Mucosa of rectum (tissue), 2 donors: ENCODE data around the gene U2AF1L4.

ENCODE experiments used
- H3K27ac ChIP-seq, 2 donors: one replicate each; pipeline ENCODE4 v1.7.0; 2013; ENCODE audit warnings: inconsistent platforms in 2 of 2, low read depth in 2 of 2, low read length in 2 of 2
- H3K27me3 ChIP-seq, 2 donors: one replicate each; pipeline ENCODE4 v1.7.0; 2013; ENCODE audit warnings: low read length in 2 of 2; ENCODE audit not compliant: control insufficient read depth in 2 of 2, insufficient read depth in 2 of 2
- H3K36me3 ChIP-seq, 2 donors: one replicate each; pipeline ENCODE4 v1.7.0; 2013; ENCODE audit warnings: low read length in 2 of 2; ENCODE audit not compliant: control insufficient read depth in 2 of 2, insufficient read depth in 2 of 2
- H3K4me1 ChIP-seq, 2 donors: one replicate each; pipeline ENCODE4 v1.7.0; 2013; ENCODE audit warnings: low read length in 2 of 2, mild to moderate bottlenecking in 1 of 2; ENCODE audit not compliant: control insufficient read depth in 2 of 2, insufficient read depth in 2 of 2
- H3K4me3 ChIP-seq, 2 donors: one replicate each; pipeline ENCODE4 v1.7.0; 2013; ENCODE audit warnings: low read length in 2 of 2
- H3K9ac ChIP-seq, 2 donors: one replicate each; pipeline ENCODE4 v1.7.0; 2013; ENCODE audit warnings: low read length in 2 of 2, low read depth in 1 of 2, mild to moderate bottlenecking in 1 of 2
- H3K9me3 ChIP-seq, 2 donors: one replicate each; pipeline ENCODE4 v1.7.0; 2013; ENCODE audit warnings: low read length in 2 of 2; ENCODE audit not compliant: control insufficient read depth in 2 of 2
- donor health status: healthy.
- donor health status: Normal muscosa, but diverticular disease.

Gene U2AF1L4

GRCh38 chr19:35745328-35746086 is at the start of gene U2AF1L4, which contains the start of gene PSENEN:
TSS of gene U2AF1L4 (minus strand) at chr19:35745418. CDS start at chr19:35745391, 27 bp downstream.
TSS of gene PSENEN (plus strand) at chr19:35745651. CDS start at chr19:35745931, 280 bp downstream.
- peak within 1 kb of the TSS; percentile 90 to 96 for H3K4me3 ChIP-seq
- H3K27ac ChIP-seq: peak within 1 kb of the TSS; percentile 99 to 100
- H3K4me1 ChIP-seq: peaks cover 27 to 30% of the 10 kb centered on the region in 2 donors
- H3K9ac ChIP-seq: peak within 1 kb of the TSS; percentile 80 to 94
- no peaks in the 10 kb centered on the region for H3K27me3 ChIP-seq
- H3K36me3 ChIP-seq: peaks cover 3 to 4% of the 10 kb centered on the region in 2 donors
- no peaks in the 10 kb centered on the region for H3K9me3 ChIP-seq

GRCh38 chr19:35793381-35794165 is 48.4 kb upstream of the U2AF1L4 start:
- Histone ChIP-seq H3K9ac (no peak overlapping the region), H3K27ac (no peak overlapping the region), H3K36me3 (no peaks in the 10 kb centered on the region), H3K9me3 (no peaks in the 10 kb centered on the region), H3K27me3 (peaks cover 3 to 10% of the 10 kb centered on the region in 2 donors), H3K4me1 (no peaks in the 10 kb centered on the region), H3K4me3 (no peak overlapping the region)

GRCh38 chr19:35792888-35793287 is 47.7 kb upstream of the U2AF1L4 start:
- no peak overlapping the region for H3K27ac ChIP-seq
- H3K36me3 ChIP-seq: no peaks in the 10 kb centered on the region
- no peaks in the 10 kb centered on the region for H3K9me3 ChIP-seq

GRCh38 chr19:35792312-35792711 is 47.1 kb upstream of the U2AF1L4 start:
- H3K4me1 ChIP-seq: no peaks in the 10 kb centered on the region
- H3K27ac ChIP-seq: no peak overlapping the region
- H3K4me3 ChIP-seq: no peak overlapping the region
- no peaks in the 10 kb centered on the region for H3K9me3 ChIP-seq
- no peak overlapping the region for H3K9ac ChIP-seq
- no peaks in the 10 kb centered on the region for H3K36me3 ChIP-seq
- H3K27me3 ChIP-seq: peaks cover 3 to 10% of the 10 kb centered on the region in 2 donors

More at GRCh38 chr19:35792888-35793287, 47.7 kb upstream of the U2AF1L4 start:
- H3K4me1 ChIP-seq: no peaks in the 10 kb centered on the region
- no peak overlapping the region for H3K9ac ChIP-seq
- no peak overlapping the region for H3K4me3 ChIP-seq
- H3K27me3 ChIP-seq: peaks cover 3 to 10% of the 10 kb centered on the region in 2 donors

- H3K27me3 ChIP-seq: peaks cover 3 to 6% of the 10 kb centered on the region in 2 donors
- H3K9ac ChIP-seq: no peak overlapping the region
- no peaks in the 10 kb centered on the region for H3K36me3 ChIP-seq
- H3K4me3 ChIP-seq: no peak overlapping the region
- H3K4me1 ChIP-seq: no peaks in the 10 kb centered on the region
- H3K9me3 ChIP-seq: no peaks in the 10 kb centered on the region
- no peak overlapping the region for H3K27ac ChIP-seq
Observed at GRCh38 chr19:35791814-35792279, 46.6 kb upstream of the U2AF1L4 start.

- Histone ChIP-seq H3K9me3 (no peaks in the 10 kb centered on the region), H3K27me3 (no peaks in the 10 kb centered on the region), H3K4me1 (no peaks in the 10 kb centered on the region), H3K36me3 (no peaks in the 10 kb centered on the region), H3K27ac (no peak overlapping the region), H3K9ac (no peak overlapping the region), H3K4me3 (no peak overlapping the region)
Observed at GRCh38 chr19:35790981-35791813, 46.0 kb upstream of the U2AF1L4 start.

GRCh38 chr19:35789978-35790944 is 45.0 kb upstream of the U2AF1L4 start:
- Histone ChIP-seq H3K4me1 (no peaks in the 10 kb centered on the region), H3K9ac (no peak overlapping the region), H3K36me3 (no peaks in the 10 kb centered on the region), H3K27me3 (no peaks in the 10 kb centered on the region), H3K9me3 (no peaks in the 10 kb centered on the region), H3K27ac (no peak overlapping the region), H3K4me3 (no peak overlapping the region)

GRCh38 chr19:35789195-35789977 is 44.2 kb upstream of the U2AF1L4 start:
- H3K4me1 ChIP-seq: no peaks in the 10 kb centered on the region
- no peaks in the 10 kb centered on the region for H3K36me3 ChIP-seq
- H3K9me3 ChIP-seq: no peaks in the 10 kb centered on the region

More at GRCh38 chr19:35789195-35789977, 44.2 kb upstream of the U2AF1L4 start:
- Histone ChIP-seq H3K4me3 (no peak overlapping the region), H3K9ac (no peak overlapping the region), H3K27me3 (no peaks in the 10 kb centered on the region), H3K27ac (no peak overlapping the region)
